Stimulated activated CD8-positive, alpha-beta memory T cell treated with anti-CD3 and anti-CD28 coated beads, Interleukin-7, amount 100 ng/mL, for 48 hours (primary cell): Measurements from ENCODE around the gene TFDP3.

Experiments used
- DNase-seq, 2 donors: peaks; one replicate each; pipeline ENCODE4 v3.0.0-alpha.2; 2020; ENCODE audit warnings: low read depth in 1 of 2; ENCODE audit errors: extremely low read depth in 1 of 2

The TFDP3 gene

GRCh38 chrX:133189195-133189594 lies 29.0 kb downstream of the TFDP3 start:
- DNase-seq, result no peak

- DNase-seq, result no peak
Observed at GRCh38 chrX:133188631-133189030, 29.5 kb downstream of the TFDP3 start.

- no peak for DNase-seq
Observed at GRCh38 chrX:133185938-133186337, 32.2 kb downstream of the TFDP3 start.

- DNase-seq, result no peak
Observed at GRCh38 chrX:133185119-133185518, 33.0 kb downstream of the TFDP3 start.

- no peak for DNase-seq
Observed at GRCh38 chrX:133183806-133184205, 34.3 kb downstream of the TFDP3 start.

DNA sequence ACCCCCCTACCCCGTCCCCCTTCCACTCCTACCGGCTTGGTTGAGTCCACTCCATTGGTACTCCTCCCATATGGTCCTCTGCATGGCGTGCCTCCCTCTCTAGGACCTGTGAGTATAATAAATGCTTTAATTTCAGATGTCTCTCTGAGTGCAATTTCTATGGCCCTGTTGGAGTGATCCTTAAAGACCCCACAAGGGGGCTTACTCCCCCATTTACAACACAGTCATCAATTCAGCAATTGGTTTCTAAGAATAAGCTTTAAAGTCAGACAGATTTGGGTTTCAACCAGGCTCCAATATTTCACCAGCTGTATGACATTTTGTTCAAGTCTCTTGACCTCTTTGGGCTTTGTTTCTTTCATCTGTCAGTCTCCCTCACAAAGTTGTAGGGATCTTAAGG lies 38.7 kb downstream of the TFDP3 start:
- DNase-seq, result no peak

- no peak for DNase-seq
Observed at GRCh38 chrX:133177202-133177601, 41.0 kb downstream of the TFDP3 start.

DNA sequence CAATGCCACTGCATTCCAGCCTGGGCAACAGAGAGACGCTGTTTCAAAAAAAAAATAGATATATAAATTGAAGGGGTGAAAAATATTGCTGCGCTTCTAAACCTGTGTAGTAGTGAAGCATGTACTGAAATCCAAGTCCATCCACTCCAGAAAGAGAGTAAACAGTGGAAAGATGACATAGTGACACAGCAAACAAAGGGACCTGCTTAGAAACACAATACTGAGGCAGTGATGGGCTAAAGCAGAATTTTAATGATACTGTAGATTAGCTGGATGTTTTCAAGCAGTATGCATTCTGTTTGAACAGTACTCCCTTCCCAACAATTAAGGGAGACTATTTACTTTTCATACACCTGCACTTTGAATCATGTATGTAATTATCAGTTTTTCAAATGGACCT lies 42.5 kb downstream of the TFDP3 start:
- no peak for DNase-seq

- no peak for DNase-seq
Observed at GRCh38 chrX:133175162-133175561, 43.0 kb downstream of the TFDP3 start.

GRCh38 chrX:133171962-133172708 lies 46.0 kb downstream of the TFDP3 start:
- no peak for DNase-seq
